ENCODE data around the gene RGS17. TPM values are rescaled to one million over a fixed set of nuclear protein-coding genes. Genes with fewer than 3 reads are reported as not detected.
"Not testable (repeated sequence)": the region's sequence is repeated elsewhere in the genome, so short reads cannot be mapped to it uniquely, and the experiment has no call there.

RGS17 gene
- total RNA-seq, 1 experiment from 2014 or later = 1.3 TPM

DNA sequence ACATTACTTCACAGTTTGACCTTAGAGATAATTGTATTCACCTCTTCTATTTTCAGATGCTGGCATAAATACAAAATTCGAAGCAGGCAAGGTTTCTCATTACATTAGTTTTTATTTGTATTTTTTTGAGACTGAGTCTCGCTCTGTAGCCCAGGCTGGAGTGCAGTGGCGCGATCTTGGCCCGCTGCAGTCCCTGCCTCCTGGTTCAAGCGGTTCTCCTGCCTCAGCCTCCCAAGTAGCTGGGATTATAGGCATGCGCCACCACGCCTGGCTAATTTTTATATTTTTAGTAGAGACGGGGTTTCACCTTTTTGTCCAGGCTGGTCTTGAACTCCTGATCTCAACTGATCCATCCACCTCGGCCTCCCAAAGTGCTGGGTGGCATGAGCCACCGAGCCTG, 145.8 kb downstream of the RGS17 start:
- not testable (repeated sequence) for DNase-seq (ENCODE audit: low spot score)

DNA sequence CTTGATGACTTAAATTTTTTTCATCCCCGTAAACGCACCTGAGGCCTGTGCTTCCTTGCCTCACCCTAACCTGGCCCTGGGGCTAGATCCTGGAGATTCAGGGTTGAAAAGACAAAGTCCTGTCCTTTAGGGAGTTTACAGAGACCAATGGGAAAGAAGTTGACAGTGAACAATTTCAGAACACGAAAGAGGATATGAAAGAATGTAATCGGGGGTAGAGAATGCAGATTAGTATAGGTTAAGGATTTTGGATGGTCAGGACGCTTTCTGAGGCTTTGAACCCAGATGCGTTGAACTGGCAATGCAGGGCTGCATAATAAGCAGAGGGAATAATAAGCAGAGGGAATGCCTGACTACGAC, 146.6 kb downstream of the RGS17 start:
- no peak for DNase-seq (ENCODE audit: low spot score)

- peak; percentile 44 for DNase-seq (ENCODE audit: low spot score)
Observed at GRCh38 chr6:152983637-152984512, 147.2 kb downstream of the RGS17 start.

- DNase-seq (ENCODE audit: low spot score) = peak; percentile 96
Observed at GRCh38 chr6:152982904-152983636, 148.0 kb downstream of the RGS17 start, which contains the start of gene FBXO5. Gene FBXO5, minus strand, starts transcription at chr6:152983041. Its CDS starts 82 bp downstream, at chr6:152982959.

DNA sequence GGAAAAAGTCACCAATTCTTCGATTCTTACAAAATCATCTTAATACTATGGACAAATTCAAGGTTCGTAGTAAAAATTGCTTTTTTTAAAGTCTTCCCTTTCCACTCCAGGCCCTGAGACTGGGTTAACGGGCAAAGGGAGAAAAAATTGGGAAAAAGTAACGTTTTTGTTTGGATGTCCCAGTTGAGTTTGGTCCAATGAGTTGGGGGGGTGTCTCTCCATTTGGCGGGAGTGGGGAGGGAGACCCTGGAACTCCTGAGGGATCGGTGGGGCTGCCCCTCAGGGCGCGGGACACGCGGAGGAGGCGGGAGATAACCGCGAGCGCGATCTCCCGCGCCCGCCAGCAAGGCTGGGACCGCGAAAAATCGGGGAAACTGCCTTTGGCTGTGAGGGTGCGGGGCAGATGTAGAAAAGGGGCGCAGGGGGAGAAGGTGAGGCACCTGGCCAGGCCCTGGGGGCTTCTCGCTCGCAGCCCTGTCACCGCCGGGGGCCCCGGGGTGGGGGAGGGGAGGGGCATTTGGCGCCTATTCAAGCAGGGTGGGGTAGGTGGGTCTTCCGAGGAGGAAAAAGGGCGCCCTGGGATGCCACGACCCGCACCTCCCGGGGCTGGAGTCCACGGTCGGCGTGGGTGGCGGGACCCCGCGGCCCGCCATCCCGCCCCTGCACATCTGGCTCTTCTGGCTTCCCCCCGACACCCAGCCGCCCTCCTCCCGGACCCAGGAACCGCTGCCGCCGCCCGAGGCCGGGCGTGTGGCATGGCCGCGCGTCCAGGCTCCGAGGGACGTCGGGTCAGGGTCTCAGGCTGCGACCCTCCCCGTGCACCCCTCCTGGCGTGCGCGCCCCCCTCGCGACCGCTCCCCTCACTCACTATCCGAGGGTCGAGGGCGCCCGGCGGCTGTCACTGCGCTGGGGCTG, 148.8 kb downstream of the RGS17 start:
- DNase-seq (ENCODE audit: low spot score) = peak; percentile 22

DNA sequence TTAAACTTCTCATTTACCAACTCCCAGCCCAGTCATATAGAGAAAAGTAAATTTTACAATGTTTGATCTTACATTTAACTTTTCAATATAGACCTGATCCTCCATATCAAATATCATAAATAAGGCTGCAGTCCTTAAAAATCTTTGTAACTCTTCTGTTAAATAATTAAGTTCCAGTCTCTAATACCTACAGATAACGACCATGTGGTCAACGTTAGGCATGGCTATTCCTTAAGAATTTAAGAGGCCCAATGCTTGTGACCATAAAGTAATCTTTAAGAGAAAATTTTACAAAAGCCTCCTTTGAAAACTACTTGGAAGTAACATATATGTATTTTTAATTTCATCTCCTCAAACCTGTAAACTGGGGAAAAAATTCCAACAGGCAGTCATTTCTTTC, 149.9 kb downstream of the RGS17 start:
- DNase-seq (ENCODE audit: low spot score) = no peak

DNA sequence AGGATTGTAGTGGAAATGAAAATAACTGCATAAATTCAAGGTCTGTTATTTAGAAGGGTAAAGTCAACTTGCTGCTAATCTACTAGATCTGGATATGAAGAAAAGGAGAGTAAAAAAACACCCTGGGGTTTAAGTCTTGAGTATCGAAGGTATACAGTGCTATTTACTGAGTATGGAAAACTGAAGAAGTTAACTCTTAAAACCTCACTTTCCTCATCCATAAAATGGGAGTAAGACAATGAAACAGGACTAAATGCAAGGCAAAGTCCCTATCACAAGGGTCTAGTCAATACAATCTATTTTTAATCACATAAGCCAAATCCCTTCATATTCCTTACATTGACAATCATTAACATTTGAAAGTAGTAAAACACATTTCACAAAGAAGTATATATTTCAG, 150.4 kb downstream of the RGS17 start:
- DNase-seq (ENCODE audit: low spot score) = no peak

- no peak for DNase-seq (ENCODE audit: low spot score)
Observed at GRCh38 chr6:152979116-152979515, 152.0 kb downstream of the RGS17 start.

DNA sequence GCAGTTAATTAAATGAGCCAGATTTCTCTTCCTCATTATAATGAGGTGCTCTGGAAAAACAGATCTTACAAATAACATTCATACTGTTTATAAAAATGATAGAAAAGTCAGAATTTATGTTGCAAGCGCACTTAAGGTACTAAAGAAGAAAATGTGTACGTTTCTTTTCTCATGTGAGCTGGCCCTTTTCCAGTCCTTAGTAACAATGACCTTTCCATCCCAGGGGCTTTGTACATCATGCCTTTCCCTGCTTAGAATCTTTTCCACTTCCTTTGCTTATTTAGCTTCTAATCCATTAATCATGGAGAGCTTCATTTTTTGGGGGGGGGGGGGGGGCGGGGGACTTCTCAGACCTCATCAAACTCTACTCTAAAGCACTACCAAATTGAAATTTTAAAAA, 153.0 kb downstream of the RGS17 start:
- no peak for DNase-seq (ENCODE audit: low spot score)

DNA sequence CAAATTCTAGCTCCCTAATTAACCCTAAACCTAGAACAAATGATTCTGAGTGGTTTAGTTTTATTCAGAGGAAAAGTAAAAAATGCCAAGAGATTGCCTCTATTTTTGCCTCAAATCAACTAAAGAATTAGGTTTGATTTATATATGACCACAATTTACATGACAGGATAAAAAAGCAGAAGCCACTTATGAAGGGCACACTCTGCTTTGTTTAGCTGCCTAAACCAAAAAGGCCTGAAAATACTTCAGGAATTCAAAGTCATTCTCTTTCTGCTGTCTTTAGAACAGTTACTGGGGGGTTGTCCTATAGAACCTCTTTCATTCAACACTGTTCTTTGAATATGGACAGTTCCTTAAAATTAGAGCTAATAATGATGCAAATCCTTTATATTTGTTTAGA, 153.5 kb downstream of the RGS17 start:
- no peak for DNase-seq (ENCODE audit: low spot score)

GRCh38 chr6:152976749-152977148, 154.3 kb downstream of the RGS17 start:
- no peak for DNase-seq (ENCODE audit: low spot score)

DNA sequence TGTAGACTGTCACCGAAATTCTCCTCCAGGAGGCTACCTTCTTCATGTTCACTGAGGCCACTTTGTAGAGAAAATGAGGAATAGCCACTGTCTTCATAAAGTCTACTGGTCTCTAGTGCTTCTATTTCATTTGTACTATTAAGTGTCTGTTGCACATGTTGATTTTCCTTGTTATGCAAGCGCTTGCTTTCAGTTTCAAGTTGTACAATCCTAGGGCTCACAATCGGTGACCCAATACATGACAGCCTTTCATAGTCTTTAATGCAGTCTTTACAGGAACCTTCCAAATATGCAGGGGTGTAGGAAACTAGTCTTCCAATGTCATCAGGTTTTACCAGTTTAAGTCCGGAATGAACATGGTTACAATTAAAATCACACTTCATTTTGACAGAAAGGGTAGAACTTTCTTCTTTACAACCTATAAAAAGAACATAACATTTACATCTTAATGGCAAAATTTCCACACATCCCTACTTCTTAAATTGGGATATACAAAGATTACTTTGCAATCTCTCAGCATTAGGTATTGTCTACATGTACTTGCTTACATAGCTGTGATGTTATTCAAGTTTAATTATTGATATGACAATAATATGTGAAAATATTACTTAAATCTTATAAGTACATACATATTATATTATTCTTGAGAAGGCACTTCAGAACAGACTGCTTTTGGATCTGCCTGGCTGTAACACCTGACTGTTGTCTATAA, 155.7 kb downstream of the RGS17 start:
- no peak for DNase-seq (ENCODE audit: low spot score)

GRCh38 chr6:152973916-152974315, 157.2 kb downstream of the RGS17 start:
- no peak for DNase-seq (ENCODE audit: low spot score)

- DNase-seq (ENCODE audit: low spot score) = no peak
Observed at GRCh38 chr6:152969688-152970418, 161.2 kb downstream of the RGS17 start.

- DNase-seq (ENCODE audit: low spot score) = not testable (repeated sequence)
Observed at GRCh38 chr6:152966168-152966894, 164.8 kb downstream of the RGS17 start.

DNA sequence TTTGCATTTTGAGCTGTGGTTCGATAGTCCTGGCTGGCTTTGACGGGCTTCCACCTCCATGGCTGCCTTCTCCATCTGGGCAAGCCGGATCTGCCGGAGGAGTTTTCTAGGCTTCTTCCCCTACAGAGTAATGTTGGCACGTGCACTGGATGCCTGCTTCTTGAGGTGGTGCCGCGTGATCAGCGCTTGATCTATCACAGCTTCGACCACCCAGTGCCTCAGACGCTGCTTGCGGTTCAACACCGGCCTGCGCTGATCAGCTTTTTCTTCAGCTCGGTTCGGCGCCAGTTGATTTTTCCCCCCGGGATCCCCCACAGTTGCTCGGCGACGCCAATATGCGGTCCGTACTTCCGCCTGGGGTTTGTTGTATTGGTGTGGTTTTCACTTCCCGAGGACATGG, 171.7 kb downstream of the RGS17 start:
- DNase-seq (ENCODE audit: low spot score) = no peak

- DNase-seq (ENCODE audit: low spot score) = no peak
Observed at GRCh38 chr6:152957796-152958195, 173.3 kb downstream of the RGS17 start.

Measured in HT-29 (cell line).